Vagina (tissue), 2 donors: ENCODE data around the gene PPP2R2D.

Experiments
- POLR2A ChIP-seq, 2 donors: fragments of 450-650 bp; IDR thresholded peaks; one replicate each; pipeline ENCODE4 v1.6.1; 2017; ENCODE audit warnings: antibody characterized with exemption in 2 of 2, mild to moderate bottlenecking in 2 of 2, moderate library complexity in 2 of 2
- POLR2AphosphoS5 ChIP-seq, 2 donors: sonication (generic); formaldehyde crosslinking; IDR thresholded peaks; one replicate each; pipeline ENCODE4 v1.9.0; 2017; ENCODE audit warnings: antibody characterized with exemption in 2 of 2, mild to moderate bottlenecking in 2 of 2, low read depth in 1 of 2; ENCODE audit not compliant: insufficient read depth in 1 of 2
- TF ChIP-seq, protein P1 (sequence below), 3 experiments: fragments of 450-650 bp in 2 of 3; fragments of 200-600 bp in 1 of 3; sonication (generic) in 1 of 3; IDR thresholded peaks; one replicate each; pipeline ENCODE4 v1.5.1; 2017 to 2019; ENCODE audit warnings: antibody characterized with exemption in 3 of 3, mild to moderate bottlenecking in 2 of 3, moderate library complexity in 2 of 3

GRCh38 chr10:131853610-131853964 lies 47.2 kb upstream of the PPP2R2D start:
- TF ChIP-seq, protein P1, sequence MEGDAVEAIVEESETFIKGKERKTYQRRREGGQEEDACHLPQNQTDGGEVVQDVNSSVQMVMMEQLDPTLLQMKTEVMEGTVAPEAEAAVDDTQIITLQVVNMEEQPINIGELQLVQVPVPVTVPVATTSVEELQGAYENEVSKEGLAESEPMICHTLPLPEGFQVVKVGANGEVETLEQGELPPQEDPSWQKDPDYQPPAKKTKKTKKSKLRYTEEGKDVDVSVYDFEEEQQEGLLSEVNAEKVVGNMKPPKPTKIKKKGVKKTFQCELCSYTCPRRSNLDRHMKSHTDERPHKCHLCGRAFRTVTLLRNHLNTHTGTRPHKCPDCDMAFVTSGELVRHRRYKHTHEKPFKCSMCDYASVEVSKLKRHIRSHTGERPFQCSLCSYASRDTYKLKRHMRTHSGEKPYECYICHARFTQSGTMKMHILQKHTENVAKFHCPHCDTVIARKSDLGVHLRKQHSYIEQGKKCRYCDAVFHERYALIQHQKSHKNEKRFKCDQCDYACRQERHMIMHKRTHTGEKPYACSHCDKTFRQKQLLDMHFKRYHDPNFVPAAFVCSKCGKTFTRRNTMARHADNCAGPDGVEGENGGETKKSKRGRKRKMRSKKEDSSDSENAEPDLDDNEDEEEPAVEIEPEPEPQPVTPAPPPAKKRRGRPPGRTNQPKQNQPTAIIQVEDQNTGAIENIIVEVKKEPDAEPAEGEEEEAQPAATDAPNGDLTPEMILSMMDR (IDR thresholded peaks at IDR 0.05) = no peak
- no peak for TF ChIP-seq POLR2AphosphoS5 (IDR thresholded peaks at IDR 0.05; ENCODE audit: insufficient read depth in 1 of 2, low read depth in 1 of 2)
- no peak for TF ChIP-seq POLR2A (IDR thresholded peaks at IDR 0.05)
